ENCODE measurements around the gene NEDD4L.

The NEDD4L gene

DNA sequence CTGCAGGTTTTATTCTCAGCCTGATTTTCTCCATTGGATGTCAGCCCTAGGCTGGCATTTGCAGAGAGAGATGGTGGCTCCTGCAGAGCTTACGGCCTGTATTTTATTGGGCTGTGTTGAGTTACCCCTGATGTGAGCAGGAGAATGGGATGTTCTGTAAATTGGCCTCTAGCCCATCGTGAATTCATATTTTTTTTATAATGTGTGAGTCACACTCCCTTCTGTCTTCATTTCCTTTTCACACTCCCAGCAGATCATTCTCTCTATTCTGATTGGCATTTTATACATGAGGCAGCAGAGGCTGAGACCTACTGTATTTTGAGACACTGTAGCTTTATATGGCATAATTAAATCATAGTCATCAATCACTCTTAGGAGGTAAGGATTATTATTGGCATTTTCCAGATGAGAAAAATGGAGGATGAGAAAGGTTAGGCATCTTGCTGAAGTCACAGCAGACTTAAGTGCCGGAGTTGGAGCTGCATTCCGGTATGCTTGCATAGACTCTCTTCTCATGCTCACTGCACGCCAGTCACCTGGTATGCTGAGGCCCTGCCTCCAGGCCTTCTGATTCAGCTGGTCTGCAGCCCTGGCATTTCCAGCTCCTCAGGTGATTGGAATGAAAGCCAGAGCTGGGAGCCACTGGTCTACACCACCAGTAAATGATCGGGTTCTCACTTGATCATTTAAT is 142.4 kb downstream of the NEDD4L start:
- DNase-seq: no peak

DNA sequence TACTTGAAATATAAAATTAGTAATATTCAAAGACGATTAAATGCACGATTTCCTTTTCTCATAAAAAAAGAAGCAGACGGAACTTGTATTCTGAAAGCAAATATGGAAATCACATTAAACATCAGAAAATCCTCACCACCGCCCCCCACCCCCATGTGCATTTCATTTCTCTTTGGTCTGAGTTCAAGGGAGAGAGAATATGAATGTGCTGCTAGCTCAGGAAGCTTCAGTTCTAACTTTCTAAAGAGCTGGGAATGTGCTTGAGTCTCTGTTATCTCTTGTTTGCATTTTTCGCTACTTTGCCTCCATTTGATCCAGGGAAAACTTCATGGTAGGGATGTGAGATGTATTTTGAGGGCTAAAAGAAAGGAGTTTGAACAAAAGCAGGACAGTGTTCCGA is 143.6 kb downstream of the NEDD4L start:
- DNase-seq: no peak

DNA sequence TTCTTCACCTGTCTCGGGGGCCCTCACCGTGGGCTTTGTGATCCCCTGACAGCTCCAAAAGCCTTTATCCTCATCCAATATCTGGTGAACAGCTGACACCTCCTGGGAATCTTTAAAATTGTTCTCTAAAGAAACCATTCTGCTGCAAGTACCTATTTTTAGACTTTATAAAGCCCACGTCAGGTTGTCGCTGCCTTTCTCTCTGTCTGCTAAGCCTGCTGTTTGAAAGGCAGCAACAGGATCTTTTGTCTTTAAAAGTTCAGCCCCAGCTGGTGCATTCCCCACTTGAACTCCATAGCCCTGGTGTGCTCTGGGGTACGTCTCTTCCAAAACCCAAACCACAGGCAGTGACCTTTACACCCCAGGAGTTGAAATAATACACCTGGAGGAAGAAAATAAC is 145.0 kb downstream of the NEDD4L start:
- no peak for DNase-seq

- no peak for DNase-seq
These were observed 147.0 kb downstream of the NEDD4L start for GRCh38 chr18:58190842-58191530.

- no peak for DNase-seq
These were observed 147.6 kb downstream of the NEDD4L start for GRCh38 chr18:58191626-58192025.

GRCh38 chr18:58192519-58192918 is 148.5 kb downstream of the NEDD4L start:
- DNase-seq: no peak

- no peak for DNase-seq
These were observed 150.0 kb downstream of the NEDD4L start for GRCh38 chr18:58194028-58194427.

DNA sequence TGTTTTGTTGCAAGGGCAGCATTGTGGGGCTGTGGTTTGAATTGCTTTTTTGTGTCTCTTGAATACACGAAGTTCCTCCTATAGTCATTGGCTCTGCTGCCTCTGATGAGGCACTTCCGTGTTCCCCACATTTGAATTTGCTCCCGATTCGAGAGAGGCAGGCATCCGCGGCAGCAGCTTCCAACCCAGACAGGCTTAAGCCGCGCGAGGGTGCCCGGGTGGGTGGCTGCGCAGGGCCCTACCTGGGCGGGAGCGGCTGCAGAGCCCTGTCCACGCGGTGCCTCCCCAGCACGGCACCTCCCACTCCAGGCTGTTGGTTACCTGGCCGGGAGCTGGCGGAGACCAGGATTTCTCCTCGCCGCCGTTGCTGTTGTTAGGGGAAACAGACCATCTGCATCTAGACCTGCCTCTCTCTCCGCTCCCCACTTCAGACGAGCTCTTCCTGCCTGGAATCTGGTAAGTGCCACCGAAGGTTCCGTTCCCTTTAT is 151.3 kb downstream of the NEDD4L start:
- DNase-seq: peak; percentile 2

DNA sequence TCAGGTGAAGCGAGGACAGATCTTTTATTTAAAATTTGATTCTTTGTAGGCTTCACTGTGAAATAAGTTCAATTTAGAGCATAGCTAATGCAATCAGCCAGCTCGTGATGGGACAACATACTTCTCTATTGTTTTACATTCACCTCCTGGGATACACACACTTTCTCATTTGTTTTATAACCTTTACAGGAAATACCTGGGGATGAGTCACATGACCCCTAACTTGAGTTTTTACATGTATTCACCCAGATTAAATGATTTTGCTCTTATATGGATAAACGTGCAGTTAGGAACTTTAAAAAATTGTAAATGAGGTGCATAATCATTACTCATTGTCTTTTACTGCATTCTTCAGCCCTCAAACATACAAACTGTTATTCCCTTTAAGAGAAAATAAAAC is 152.1 kb downstream of the NEDD4L start:
- DNase-seq: no peak

DNA sequence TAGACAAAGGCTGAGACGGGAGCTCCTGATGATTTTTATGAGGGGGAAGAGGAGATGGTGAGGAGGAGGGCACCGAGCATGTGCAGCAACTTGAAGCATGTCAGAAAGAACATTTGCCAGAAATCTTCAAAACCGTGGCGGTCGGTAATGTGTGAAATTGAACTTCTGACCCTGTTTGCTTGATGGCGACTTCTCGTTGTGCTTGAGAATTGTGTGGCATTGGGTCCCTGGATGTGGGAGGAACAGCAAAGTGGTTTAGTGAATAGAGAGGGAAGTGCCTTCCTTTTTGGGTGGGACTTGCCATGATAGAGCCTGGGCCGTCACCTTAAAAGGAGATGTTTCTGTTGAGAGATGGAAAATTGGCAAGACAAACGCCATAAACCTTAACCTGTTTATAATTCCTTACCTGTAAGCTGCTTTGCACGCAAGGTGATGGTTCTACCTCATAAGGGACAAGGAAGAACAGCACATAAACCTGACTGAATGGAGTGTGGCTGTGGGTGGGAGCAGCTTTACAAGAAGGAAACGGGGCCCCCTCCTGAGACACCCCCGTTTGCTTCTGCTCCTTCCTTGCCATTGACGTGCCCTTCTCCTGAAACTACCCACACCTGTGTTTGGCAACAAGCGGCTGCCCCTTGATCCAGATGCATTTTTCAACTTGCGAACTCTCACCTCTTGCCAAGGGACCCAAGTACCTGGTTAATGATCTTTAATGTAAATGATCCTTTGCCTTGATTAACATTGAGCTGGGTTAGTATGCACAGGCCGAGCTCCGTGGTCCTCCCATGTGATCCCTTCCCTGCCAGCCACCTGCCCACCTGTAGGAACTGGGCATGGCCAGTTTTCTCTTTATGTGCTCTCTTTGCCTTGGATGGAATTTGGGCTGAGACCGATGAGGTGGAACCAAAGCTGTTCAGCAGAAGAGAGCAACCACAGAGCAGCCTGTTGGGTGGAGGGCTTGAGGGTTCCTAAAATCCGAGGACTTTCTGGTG is 153.2 kb downstream of the NEDD4L start:
- DNase-seq: no peak

DNA sequence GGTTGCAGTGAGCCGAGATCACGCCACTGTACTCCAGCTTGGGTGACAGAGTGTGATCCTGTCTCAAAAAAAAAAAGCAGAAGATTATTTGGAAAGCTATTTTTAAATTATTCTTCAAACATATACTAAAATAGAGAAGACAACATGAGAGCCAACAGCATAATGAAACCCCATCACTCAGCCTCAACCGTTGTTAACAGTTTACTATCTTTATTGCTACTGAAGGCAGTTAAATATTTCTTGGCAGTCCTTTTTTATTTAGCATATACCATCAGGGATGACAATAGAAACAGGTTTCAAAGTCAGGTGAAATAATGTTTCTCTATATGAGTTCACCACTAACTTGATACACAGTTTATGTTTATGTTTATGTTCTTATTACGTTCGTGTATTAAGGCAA is 157.2 kb downstream of the NEDD4L start:
- no peak for DNase-seq

DNA sequence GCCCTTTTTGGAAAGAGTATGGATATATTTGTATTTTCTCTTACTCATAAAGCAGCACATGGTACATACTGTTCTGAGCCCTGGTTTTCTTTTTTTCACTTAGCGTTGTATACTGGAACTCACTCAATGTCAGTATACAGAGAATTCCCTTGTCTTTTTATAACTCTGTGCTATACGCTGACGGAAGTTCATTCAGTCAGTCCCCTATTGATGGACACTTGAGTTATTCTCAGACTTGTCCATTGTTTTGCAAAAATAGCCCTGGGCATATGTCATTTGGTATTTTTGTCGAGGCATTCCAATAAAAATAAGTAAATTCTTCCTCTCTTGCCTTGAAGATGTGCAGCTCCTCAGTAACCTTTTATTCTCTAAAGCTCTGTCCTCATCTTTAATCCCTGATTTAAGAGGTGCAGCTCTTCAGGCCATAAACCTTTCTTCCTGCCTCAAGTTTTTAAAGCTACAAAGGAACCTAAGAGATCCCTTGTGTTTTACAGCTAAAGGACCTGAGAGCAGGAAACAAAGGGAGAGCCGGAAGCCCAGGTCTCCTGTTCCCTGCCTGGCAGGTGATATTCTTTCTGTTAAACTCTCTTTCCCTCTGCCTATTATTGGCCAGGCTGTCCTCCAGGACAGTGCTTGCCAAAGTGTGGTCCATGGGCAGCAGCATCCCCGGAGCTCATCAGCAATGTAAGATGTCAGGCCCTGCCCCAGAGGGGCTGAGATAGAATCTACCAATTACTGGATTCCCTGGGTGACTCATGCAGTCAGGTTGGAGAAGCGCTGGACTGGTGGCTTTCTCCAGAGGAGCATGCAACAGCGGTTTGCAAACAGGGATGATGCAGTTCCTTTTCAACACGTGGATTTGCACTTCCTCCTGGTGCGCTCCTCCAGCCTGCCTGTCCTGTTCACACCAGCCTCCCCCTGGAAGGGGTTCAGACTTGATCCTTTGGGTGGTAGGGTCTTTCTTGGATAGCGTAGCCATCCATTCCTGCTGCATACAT is 158.0 kb downstream of the NEDD4L start:
- no peak for DNase-seq

GRCh38 chr18:58204776-58205442 is 160.9 kb downstream of the NEDD4L start:
- no peak for DNase-seq

DNA sequence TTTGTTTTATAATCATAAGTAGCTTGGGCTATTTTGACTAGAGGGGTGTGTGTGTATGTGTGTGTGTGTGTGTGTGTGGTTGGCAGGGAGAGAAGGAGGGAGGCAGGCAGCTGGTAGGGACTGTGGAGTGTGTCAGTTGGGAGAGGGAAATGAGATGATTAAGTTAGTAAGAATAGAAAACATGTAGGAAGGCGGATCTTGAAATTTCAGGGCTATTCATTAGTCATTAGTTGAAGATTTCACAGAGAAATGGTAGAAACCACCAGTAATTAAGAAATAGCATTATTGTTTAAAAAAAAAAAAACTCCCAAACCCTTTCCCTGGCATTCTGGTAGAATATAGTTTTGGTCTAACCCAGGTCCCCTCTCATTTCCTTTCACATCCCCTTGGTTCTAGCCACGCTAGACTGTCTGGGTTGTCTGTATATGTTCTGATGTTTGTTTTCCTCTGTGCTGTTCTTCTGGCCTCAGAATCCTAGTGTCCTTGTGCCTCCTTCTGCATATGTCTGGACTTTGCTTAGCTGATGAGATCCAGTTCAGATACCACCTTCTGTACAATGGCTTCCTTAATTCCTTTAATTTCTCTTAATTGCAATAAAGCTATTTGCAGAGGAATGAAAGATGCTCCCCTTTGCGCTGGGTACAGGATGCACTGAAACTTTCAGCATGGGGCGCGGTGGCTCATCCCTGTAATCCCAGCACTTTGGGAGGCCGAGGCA is 161.6 kb downstream of the NEDD4L start:
- no peak for DNase-seq

- DNase-seq: no peak
These were observed 163.6 kb downstream of the NEDD4L start for GRCh38 chr18:58207520-58208152.

- DNase-seq: no peak
These were observed 164.3 kb downstream of the NEDD4L start for GRCh38 chr18:58208207-58208932.

DNA sequence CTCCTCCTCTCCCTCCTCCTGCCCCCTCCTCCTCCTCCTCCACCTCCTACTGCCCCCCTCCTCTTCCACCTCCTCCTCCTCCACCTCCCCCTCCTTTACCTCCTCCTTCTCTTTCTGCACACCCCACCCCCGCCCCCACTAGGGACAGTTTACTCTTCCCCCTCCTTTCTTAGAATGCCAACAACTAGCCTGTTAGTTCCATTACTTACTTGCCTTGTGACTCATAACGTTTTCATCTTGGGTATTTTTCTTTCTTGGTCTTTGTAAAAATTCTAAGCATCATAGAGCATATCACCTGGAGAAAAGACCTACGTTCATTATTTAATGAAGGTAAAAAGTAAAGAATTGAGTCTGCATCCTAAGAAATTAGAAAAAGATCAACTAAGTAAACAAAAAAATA is 165.3 kb downstream of the NEDD4L start:
- no peak for DNase-seq

- DNase-seq: no peak
These were observed 167.5 kb downstream of the NEDD4L start for GRCh38 chr18:58211510-58211909.

GRCh38 chr18:58212274-58212673 is 168.2 kb downstream of the NEDD4L start:
- DNase-seq: no peak

Measured in T-helper 9 cell (primary cell).